GM18505 (cell line): ENCODE measurements around the gene MRPL3.
A peak's percentile ranks its signal among the peaks of the same experiment; 100 is the strongest.
"Not testable (repeated sequence)": the region's sequence is repeated elsewhere in the genome, so short reads cannot be mapped to it uniquely, and the experiment has no call there.

ENCODE experiments used
- ATAC-seq: cut with Tn5 transposase; IDR thresholded peaks from one replicate; pipeline ENCODE4 v1.9.1; 2021; ENCODE audit not compliant: unreplicated experiment
- POLR2A ChIP-seq: IDR thresholded peaks from 4 replicates; pipeline ENCODE4 v1.6.1; 2011; ENCODE audit warnings: borderline replicate concordance; ENCODE audit not compliant: insufficient read depth, insufficient read length; ENCODE audit errors: extremely low read depth

The MRPL3 gene

GRCh38 chr3:131535596-131535995, 32.8 kb upstream of the MRPL3 start:
- no peak for ATAC-seq
- TF ChIP-seq POLR2A: no peak

GRCh38 chr3:131535131-131535530, 32.4 kb upstream of the MRPL3 start:
- no peak for ATAC-seq
- no peak for TF ChIP-seq POLR2A

- no peak for ATAC-seq
- TF ChIP-seq POLR2A: no peak
Observed at GRCh38 chr3:131532645-131533044, 29.9 kb upstream of the MRPL3 start.

- ATAC-seq: no peak
- TF ChIP-seq POLR2A: no peak
Observed at GRCh38 chr3:131530843-131531242, 28.1 kb upstream of the MRPL3 start.

- ATAC-seq: no peak
- no peak for TF ChIP-seq POLR2A
Observed at GRCh38 chr3:131530388-131530787, 27.6 kb upstream of the MRPL3 start.

- TF ChIP-seq POLR2A: no peak
- no peak for ATAC-seq
Observed at GRCh38 chr3:131526801-131527347, 24.1 kb upstream of the MRPL3 start.

GRCh38 chr3:131518680-131519079, 15.9 kb upstream of the MRPL3 start:
- no peak for ATAC-seq

GRCh38 chr3:131505421-131505820, 2.6 kb upstream of the MRPL3 start:
- no peak for ATAC-seq
- TF ChIP-seq POLR2A: no peak

More at GRCh38 chr3:131518680-131519079, 15.9 kb upstream of the MRPL3 start:
- no peak for TF ChIP-seq POLR2A

- no peak for TF ChIP-seq POLR2A
- peak; percentile 7 for ATAC-seq
Observed at GRCh38 chr3:131503320-131503635, 507 bp upstream of the MRPL3 start.

GRCh38 chr3:131501949-131502348, 822 bp downstream of the MRPL3 start:
- ATAC-seq: no peak
- TF ChIP-seq POLR2A: no peak

GRCh38 chr3:131494706-131495105, 8.1 kb downstream of the MRPL3 start:
- ATAC-seq: no peak
- TF ChIP-seq POLR2A: no peak

- TF ChIP-seq POLR2A: no peak
- no peak for ATAC-seq
Observed at GRCh38 chr3:131491775-131492174, 11.0 kb downstream of the MRPL3 start.

- no peak for TF ChIP-seq POLR2A
- no peak for ATAC-seq
Observed at GRCh38 chr3:131491084-131491483, 11.7 kb downstream of the MRPL3 start.

GRCh38 chr3:131486545-131486944, 16.2 kb downstream of the MRPL3 start:
- ATAC-seq: not testable (repeated sequence)

GRCh38 chr3:131485119-131485518, 17.7 kb downstream of the MRPL3 start:
- no peak for ATAC-seq
- no peak for TF ChIP-seq POLR2A
